GM06990 (cell line): Measurements from ENCODE around the gene CNTN5.

Experiments
- DNase-seq: peaks from one replicate; pipeline ENCODE4 v3.0.0-alpha.2; 2011; ENCODE audit not compliant: insufficient read length; ENCODE audit errors: extremely low read depth
- H3K27me3 ChIP-seq: replicated peaks from 2 replicates; pipeline ENCODE4 v1.6.0; 2011; ENCODE audit warnings: low read length; ENCODE audit not compliant: control insufficient read depth, insufficient read depth
- H3K36me3 ChIP-seq: 2 replicates; pipeline ENCODE4 v1.5.1; 2011; ENCODE audit warnings: low read length; ENCODE audit not compliant: control insufficient read depth, insufficient read depth
- H3K4me3 ChIP-seq: replicated peaks from 2 replicates; pipeline ENCODE4 v1.5.1; 2011; ENCODE audit warnings: low read depth, mild to moderate bottlenecking, control low read depth, low read length
- CTCF ChIP-seq: IDR thresholded peaks from 2 replicates; pipeline ENCODE4 v1.5.1; 2011; ENCODE audit warnings: low read length, control low read depth, mild to moderate bottlenecking, inconsistent platforms; ENCODE audit not compliant: insufficient read depth, poor library complexity, severe bottlenecking

Gene CNTN5

DNA sequence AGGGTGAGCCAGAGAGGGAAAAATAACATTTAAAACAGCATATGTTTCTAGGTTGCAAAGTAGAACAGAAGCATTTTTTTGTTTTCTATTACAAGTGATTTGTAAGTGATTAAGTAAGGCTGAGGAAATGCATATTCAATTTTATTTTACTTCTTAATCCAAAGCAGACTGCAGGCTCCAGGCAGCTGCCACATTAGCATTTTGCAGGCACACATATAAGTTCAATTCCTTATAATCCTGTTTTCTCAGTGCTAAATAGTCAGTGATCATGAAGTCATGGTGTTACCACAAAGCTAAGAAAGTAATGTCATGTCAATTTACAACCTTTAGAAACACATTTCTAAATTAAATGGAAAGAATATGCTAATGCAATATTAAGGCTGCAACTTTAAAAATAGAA lies 149.8 kb downstream of the CNTN5 start:
- DNase-seq, result no peak
- Histone ChIP-seq H3K27me3 (no peaks in the 10 kb centered on the region), H3K4me3 (no peak overlapping the region), H3K36me3 (no peaks in the 10 kb centered on the region)
- no peak for TF ChIP-seq CTCF

DNA sequence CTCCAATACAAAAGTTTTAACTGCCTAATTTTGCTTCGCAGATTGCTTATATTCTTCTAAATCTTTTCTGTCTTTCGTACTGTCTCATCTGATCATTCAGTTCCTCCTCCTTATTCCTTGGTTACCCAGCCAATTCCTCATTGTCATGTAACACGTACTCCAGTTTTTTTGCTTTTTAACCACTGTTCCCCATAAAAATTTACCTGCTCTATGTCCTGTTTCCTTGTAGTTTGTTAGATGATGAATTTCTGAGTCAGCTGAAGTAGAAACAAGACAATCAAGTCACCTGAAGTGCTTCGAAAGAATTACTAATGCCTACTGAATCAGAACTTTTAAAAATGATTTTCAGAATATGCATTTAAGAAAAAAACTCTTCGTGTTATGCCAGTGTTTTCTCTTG lies 150.6 kb downstream of the CNTN5 start:
- DNase-seq, result no peak
- no peaks in the 10 kb centered on the region for H3K27me3 ChIP-seq
- TF ChIP-seq CTCF, result no peak
- H3K36me3 ChIP-seq, result no peaks in the 10 kb centered on the region
- H3K4me3 ChIP-seq, result no peak overlapping the region

- no peak for TF ChIP-seq CTCF
- Histone ChIP-seq H3K4me3 (no peak overlapping the region), H3K36me3 (no peaks in the 10 kb centered on the region), H3K27me3 (no peaks in the 10 kb centered on the region)
- DNase-seq, result no peak
Measured at GRCh38 chr11:99176430-99176829, 155.7 kb downstream of the CNTN5 start.

- Histone ChIP-seq H3K4me3 (no peak overlapping the region), H3K27me3 (no peaks in the 10 kb centered on the region), H3K36me3 (no peaks in the 10 kb centered on the region)
- no peak for DNase-seq
- no peak for TF ChIP-seq CTCF
Measured at GRCh38 chr11:99177446-99177845, 156.7 kb downstream of the CNTN5 start.

- DNase-seq, result no peak
- TF ChIP-seq CTCF, result no peak
Measured at GRCh38 chr11:99184146-99184545, 163.4 kb downstream of the CNTN5 start.

GRCh38 chr11:99188221-99188620 lies 167.5 kb downstream of the CNTN5 start:
- no peak for TF ChIP-seq CTCF
- H3K4me3 ChIP-seq, result no peak overlapping the region
- DNase-seq, result no peak
- no peaks in the 10 kb centered on the region for H3K36me3 ChIP-seq
- no peaks in the 10 kb centered on the region for H3K27me3 ChIP-seq

More at GRCh38 chr11:99184146-99184545, 163.4 kb downstream of the CNTN5 start:
- Histone ChIP-seq H3K4me3 (no peak overlapping the region), H3K27me3 (no peaks in the 10 kb centered on the region), H3K36me3 (no peaks in the 10 kb centered on the region)
